Stimulated activated CD8-positive, alpha-beta memory T cell treated with anti-CD3 and anti-CD28 coated beads, Interleukin-15, amount 100 ng/mL, for 1 hour (primary cell): ENCODE data around the gene SENP3.

Experiments
- DNase-seq: peaks from one replicate; pipeline ENCODE4 v3.0.0-alpha.2; 2020; ENCODE audit warnings: low read depth

SENP3 gene

DNA sequence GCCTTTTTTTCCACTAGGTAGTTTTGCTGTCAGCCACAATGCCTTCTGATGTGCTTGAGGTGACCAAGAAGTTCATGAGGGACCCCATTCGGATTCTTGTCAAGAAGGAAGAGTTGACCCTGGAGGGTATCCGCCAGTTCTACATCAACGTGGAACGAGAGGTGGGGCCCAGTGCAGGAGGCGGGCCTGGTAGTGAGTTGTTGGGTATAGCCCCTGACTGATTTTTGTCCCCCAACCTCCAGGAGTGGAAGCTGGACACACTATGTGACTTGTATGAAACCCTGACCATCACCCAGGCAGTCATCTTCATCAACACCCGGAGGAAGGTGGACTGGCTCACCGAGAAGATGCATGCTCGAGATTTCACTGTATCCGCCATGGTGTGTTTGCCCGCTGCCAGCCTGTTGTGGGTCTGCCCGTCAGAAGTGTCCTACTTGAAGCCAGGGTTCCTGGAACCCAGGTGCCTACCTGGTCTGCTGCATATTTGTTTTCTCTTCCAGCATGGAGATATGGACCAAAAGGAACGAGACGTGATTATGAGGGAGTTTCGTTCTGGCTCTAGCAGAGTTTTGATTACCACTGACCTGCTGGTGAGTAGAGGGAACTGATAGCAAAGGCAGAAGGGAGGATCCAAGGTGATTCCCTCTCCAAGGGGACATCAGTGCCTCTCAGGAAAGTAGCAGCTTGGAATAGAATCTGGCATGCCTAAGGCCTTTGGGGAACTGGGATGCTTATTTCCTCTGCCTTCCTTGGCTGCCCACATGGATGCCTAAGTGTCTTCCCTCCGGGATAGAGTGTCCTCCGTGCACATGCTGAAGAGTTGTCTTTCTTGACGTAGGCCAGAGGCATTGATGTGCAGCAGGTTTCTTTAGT, 15.8 kb downstream of the SENP3 start:
- no peak for DNase-seq

DNA sequence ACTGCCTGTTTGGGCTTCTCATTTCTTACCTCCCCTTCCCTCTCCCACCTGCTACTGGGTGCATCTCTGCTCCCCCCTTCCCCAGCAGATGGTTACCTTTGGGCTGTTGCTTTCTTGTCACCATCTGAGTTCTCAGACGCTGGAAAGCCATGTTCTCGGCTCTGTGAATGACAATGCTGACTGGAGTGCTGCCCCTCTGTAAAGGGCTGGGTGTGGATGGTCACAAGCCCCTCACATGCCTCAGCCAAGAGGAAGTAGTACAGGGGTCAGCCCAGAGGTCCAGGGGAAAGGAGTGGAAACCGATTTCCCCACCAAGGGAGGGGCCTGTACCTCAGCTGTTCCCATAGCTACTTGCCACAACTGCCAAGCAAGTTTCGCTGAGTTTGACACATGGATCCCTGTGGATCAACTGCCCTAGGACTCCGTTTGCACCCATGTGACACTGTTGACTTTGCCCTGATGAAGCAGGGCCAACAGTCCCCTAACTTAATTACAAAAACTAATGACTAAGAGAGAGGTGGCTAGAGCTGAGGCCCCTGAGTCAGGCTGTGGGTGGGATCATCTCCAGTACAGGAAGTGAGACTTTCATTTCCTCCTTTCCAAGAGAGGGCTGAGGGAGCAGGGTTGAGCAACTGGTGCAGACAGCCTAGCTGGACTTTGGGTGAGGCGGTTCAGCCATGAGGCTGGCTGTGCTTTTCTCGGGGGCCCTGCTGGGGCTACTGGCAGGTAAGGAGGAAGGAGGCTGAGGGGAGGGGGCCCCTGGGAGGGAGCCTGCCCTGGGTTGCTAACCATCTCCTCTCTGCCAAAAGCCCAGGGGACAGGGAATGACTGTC, 17.5 kb downstream of the SENP3 start, which contains the start of gene CD68:
CD68 (plus strand) TSS at position 638 of the 833 bp plus-strand sequence; CDS start at position 678, 40 bp downstream.
- DNase-seq, result no peak

DNA sequence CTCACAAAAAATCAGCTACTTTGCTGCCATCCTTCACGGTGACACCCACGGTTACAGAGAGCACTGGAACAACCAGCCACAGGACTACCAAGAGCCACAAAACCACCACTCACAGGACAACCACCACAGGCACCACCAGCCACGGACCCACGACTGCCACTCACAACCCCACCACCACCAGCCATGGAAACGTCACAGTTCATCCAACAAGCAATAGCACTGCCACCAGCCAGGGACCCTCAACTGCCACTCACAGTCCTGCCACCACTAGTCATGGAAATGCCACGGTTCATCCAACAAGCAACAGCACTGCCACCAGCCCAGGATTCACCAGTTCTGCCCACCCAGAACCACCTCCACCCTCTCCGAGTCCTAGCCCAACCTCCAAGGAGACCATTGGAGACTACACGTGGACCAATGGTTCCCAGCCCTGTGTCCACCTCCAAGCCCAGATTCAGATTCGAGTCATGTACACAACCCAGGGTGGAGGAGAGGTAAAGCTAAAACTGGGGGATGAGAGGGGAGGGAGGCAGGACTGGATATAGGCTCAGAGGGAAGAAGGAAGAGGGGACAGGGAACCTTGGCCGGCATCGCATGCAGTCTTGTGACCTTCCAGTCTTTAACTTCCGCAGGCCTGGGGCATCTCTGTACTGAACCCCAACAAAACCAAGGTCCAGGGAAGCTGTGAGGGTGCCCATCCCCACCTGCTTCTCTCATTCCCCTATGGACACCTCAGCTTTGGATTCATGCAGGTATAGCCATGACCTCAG, 18.3 kb downstream of the SENP3 start:
- DNase-seq, result no peak

DNA sequence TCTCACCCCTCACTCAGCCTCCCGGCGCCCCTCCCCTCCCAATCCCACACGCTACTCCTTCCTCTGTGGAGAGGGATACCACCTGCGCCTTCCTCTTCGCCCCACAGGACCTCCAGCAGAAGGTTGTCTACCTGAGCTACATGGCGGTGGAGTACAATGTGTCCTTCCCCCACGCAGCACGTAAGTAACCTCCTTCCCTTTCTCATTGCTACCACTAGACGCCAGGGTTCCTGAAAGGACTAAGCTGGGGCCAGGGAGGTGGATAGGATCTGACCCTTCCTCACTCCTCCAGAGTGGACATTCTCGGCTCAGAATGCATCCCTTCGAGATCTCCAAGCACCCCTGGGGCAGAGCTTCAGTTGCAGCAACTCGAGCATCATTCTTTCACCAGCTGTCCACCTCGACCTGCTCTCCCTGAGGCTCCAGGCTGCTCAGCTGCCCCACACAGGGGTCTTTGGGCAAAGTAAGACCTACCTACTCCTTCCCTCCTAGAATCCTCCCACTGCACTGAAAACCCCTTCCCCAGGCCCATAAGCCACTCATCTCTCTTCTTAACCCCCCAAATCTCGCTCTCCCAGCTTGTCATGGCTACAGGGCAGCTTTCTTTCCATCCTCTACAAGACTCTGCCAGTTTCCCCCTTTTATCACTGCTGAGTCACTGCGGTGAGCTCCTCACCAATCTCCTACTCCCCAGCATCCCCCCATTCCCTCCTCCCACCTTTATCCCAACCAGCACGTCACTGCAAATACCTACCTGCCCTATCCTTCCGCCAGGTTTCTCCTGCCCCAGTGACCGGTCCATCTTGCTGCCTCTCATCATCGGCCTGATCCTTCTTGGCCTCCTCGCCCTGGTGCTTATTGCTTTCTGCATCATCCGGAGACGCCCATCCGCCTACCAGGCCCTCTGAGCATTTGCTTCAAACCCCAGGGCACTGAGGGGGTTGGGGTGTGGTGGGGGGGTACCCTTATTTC, 19.2 kb downstream of the SENP3 start:
- DNase-seq, result no peak

DNA sequence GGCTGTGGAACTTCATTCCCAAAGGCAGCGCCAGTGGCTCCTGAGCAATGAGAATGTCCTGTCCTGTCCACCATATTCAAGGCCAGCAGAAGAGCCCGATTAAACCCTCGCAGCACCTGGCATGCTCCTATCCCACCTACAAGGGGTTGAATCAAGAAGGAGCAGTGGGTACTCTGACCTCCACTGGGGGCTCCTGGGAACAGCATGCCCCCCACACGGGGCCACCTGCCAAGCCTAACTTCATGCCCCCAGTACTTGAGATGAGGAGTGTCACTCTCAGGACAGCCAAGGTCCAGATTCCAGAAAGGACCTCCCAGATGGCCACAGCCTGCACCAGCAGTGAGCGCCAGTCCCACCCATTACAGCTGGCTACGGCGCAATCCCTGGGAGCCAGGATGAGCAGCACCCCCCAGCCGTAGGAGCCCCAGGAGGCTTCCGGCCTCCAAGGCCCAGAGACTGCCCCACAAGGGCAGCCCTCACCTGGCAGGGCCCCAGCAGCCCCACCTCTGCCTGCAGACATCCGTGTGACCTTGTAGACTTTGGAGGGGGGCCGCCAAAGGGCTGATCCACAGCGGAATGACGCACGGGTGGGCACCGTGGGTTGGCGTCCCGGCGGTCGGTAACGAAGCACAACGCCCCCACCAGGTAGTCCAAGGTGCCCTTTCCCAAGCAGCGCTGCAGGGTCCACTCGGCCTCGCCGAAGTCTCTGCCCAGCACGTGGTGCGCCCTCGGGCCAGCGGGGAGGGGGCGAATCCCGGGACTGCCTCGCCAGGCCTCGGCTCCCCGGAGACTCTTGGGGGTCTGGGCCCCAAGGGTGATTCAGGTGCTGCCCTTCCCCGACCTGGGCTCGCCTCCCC, 20.9 kb downstream of the SENP3 start:
- no peak for DNase-seq

DNA sequence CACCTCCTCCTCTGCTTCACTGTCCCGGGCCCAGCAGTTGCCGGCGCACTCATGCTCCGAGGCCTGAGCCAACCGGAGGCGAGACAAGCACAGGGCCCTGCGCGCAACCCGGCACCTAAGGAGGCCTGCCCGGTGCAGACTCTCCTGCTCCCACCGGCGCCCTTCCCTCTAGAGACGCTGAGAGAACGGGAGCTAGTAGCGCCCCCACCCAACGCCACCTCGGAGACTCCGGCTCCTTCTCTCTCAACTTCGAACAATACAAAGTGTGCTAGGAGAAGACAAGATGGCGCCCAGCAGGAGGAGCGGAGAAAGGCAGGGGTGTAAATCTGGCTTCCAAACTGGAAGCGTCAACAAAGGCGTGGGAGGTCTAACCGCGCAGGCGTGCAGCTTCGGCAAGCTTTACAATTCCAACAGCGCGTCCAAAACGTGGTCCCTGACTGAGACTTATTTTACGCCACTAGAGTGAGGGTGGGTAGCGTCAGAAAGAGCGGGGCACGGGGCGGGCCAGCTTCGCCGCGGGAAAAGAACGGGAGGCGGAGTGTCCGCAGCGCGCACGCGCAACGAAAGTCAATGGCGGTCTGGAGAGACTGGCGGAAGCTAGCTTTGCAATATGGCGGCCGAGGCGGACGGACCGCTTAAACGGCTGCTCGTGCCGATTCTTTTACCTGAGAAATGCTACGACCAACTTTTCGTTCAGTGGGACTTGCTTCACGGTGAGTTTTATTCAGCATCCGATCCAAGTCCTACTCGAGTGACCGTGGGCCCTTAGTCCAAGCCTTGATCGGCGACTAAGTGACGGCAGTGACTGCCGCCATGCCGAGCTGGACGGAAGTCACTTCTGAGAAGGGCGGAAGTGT, 21.8 kb downstream of the SENP3 start, which contains the start of gene MPDU1:
MPDU1 (plus strand) TSS at position 600 of the 857 bp plus-strand sequence; CDS start at position 611, 11 bp downstream.
- peak; percentile 84 for DNase-seq

DNA sequence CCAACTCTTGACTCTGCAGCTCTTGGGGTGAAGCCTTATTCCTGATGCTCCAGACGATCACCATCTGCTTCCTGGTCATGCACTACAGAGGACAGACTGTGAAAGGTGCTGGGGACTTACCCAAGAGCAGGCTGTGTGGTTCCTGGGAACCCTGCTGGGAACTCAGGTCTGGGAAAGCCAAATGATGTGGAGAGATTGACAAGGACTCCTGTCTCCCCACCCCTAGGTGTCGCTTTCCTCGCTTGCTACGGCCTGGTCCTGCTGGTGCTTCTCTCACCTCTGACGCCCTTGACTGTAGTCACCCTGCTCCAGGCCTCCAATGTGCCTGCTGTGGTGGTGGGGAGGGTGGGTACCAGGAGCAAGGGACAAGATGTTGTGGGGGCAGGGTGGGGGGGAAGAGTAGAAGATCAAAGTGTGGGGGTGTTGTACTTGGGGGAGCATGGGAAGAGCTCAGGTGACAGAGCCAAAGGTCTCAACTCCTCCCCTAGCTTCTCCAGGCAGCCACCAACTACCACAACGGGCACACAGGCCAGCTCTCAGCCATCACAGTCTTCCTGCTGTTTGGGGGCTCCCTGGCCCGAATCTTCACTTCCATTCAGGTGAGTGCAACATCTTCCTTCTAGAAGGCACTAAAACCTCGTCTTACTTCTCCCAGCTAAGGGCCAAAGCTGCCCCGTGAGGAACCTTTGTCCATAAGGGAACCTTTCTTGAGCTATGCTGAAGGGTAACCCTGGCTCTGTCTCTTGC, 25.1 kb downstream of the SENP3 start:
- DNase-seq, result no peak

DNA sequence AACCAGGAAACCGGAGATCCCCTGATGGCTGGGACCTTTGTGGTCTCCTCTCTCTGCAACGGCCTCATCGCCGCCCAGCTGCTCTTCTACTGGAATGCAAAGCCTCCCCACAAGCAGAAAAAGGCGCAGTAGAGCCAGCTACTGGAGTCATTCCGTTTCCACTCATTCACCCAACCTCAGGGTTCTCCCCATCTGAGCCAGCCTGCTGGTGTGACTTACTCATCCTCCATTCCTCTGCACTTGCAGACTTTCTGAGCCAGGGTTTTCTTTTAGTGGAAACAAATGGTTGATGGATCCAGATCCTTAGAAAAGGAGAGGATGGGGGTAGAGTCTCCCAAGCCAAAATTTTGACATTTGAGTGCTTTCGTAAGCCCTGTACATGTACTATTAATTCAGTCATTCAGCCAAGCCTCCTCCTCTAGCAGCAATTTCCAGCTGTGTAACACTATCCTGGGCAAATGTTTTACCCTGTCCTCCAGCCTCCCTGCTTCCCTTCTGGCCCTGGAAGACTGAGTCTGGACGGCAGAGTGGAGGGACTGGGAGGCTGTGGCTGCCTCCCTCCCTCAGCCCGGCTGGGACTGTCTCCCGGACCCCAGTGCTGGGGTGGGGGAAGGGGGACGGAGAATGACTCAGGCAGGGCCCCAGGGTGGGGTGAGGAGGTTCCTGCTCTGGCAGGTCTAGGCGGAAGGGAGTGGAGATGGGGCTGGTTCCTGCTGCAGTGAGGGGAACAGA, 25.9 kb downstream of the SENP3 start:
- no peak for DNase-seq

DNA sequence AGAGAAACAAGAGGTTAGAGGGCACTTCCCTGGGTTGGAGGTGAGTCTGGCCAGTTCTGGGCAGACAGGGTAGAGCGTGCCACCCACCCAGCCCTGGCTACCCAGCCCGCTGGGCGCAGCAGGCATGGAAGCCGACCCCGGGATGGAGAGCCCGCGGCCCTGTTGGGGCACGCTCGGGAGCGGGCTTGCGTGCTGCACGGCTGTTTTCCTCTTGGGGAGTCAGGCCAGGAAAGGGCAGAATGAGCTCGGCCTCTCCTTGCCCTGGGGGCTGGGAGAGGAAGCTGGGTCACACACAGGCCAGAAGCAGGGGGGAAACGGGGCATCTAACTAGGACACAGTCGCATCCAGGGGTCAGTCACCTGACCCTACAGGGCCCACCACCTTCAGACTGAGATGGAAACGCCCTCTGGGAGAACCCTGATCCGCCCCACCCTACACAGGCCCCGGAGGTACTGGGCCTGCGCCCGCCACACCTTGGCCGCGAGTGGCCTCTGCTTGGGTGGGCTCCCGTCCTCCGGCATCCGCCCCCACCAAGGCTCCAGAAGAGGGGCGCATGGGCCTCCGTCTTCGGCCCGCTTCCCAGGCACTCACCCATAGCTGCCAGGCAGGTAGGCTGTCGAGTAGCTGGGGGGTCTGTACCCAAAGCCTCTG, 27.0 kb downstream of the SENP3 start:
- no peak for DNase-seq

DNA sequence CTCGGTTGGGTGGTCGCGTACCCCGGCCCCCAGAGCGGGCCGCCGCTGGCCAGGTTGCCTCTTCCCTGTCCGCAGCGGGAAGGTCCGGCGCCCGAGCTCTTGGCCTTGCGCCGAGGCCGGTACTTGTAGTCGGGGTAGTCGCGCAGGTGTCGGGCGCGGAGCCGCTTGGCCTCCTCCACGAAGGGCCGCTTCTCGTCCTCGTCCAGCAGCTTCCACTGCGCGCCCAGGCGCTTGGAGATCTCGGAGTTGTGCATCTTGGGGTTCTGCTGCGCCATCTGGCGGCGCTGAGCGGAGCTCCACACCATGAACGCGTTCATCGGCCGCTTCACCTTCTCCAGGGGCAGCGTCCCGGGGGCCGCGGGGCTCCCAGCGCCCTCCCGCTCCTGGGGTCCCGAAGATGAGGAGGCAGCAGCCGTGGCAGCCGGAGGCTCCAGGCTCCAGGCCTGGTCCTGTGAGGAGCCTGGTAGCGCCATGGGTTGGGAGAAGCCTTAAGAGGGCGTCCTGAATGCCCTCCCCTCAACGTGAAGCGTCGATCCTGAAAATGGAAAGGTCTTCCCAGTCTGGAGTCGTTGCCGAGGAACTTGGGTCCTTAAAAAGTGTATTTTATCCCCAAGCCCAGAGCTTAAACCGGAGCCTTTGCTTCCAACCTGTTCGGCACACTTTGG, 27.6 kb downstream of the SENP3 start:
- DNase-seq, result no peak

DNA sequence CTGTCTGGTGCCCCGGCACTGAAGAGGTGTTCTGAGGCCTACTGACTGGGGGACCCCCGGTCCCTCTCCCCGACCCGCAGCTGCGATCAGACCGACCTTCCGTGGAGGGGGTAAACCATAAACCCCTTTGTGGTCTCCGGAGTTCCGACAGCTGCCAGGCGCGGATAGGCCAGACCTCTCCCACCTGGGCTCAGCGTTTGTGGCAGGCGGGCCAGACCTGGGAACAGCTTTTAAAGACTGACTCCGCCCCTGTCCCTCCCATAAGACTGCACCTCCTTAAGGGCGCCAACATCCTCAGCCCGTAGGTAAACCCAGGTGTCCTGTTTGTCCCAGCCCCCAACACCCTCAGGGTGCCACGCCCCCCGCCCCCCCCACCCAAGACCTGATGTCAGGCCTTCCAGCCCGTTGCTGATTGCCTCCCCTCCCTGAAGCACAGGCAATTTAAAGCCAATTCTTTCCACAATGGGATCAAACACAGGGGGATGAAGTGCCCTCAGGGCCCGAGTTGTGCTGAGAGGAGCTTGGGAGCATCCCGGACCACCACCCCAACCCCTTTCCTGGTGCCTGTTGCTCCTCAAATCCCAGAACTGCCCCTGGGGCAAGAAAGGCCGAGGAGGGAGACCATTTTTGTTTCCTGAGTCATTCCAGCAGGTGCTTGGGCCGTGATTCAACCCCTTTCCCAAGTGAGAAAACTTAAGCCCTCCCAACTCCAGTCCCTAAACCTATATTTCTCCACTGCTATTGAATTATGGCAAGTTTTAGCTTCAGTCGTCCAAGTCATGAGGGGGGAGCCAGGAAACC, 28.4 kb downstream of the SENP3 start, which contains the start of gene SOX15:
SOX15 (minus strand) TSS at position 204 of the 801 bp plus-strand sequence. CDS start 418 bp downstream, outside the sequence.
- no peak for DNase-seq

DNA sequence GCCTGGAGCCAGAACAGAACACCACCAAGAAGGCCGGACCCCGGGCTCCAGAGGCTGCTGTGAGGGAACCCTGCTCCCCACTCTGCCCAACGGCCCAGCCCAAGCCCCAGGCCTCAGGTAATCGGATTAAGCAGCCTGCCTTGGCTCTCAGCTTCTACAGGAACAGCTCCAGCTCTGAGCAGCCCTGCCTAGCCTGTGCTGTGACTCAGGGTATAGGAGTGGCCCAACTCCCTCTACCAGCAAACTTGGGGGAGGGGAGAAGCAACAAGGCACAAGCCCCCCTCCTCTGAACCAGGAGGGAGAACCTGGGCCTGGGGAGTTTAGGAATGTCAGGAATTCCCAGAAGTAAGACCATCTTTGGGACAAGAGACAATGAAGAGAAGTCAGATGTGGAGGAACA, 29.0 kb downstream of the SENP3 start:
- DNase-seq, result no peak

DNA sequence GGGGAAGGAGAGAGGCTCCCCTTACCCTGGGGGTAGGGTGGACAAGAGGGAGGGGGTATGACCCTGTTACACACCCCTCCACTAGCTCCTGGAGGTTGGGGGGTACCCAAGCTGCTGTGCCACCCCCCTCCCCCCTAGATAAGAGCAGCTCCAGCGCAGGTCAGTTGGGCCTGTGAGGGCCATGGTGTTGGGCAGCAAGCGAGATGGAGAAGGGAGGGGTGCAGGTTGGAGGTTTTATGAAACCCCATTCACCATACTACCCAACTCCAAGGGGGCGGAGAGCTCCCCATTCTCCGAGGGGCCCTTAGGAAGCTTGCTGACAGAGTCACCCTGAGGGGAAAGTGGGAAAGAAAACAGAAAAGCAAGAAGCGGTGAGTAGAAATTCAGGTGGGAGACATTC, 29.9 kb downstream of the SENP3 start:
- DNase-seq, result no peak

DNA sequence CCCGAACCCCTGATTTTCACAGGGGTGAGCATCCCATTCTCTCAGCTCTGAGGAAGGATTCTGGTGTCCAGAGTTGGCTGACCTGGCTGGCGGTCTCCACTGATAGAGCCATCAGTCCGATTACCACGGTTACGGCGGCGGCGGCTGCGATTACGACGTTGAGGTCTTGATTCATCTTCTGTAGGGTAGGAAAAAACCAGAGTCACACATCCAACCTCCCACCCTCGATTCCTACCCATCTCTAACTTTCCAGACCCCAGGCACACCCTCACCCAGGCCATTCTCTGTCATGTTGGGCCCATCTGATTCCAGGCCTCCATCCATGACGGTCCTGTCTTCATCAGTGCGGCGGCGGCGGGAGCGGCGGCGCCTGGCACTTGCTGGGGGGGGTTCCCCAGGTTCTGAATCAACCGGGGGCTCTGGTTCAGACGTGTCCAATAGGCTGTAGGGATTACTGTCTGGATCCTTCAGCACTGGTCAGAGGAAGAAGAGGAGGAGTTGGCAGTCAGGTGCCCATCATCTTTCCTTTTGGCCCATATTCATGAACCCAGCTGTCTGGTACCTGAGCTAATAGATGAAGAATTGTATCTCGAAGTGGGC, 30.8 kb downstream of the SENP3 start:
- DNase-seq, result no peak

DNA sequence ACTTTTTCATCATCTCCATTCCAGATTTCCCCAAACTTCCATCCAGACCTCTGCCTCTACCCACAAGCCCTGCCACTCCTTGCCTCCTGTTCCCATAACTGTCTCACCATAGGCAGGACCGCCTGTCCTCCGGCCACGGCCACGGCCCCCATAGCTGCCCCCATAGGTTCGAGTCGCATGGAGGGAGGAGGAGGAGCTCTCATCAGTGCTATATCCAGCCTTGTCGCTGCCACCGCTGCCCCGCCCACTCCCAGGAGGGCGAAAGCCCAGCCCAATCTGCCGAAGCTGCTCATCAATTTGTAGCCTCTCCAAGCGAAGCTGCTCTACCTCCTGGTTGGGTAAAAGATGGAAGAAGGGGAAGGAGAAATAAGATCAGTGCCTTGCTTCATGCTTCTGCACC, 31.6 kb downstream of the SENP3 start:
- DNase-seq, result no peak
